ENCODE data around the gene UBE2M.
A peak's percentile ranks its signal among the peaks of the same experiment; 100 is the strongest.

Gene UBE2M

GRCh38 chr19:58553799-58554493, 4.5 kb downstream of the UBE2M start:
- H3K4me1 ChIP-seq (ENCODE audit: insufficient read depth, low read length, severe bottlenecking), result peaks cover 36% of the 10 kb centered on the region
- H3K4me3 ChIP-seq (ENCODE audit: low read depth, low read length, poor library complexity, severe bottlenecking), result peak overlapping the region; percentile 91
- H4K20me1 ChIP-seq (ENCODE audit: insufficient read depth, low read length), result no peaks in the 10 kb centered on the region
- H3K36me3 ChIP-seq (ENCODE audit: insufficient read depth, low read length), result peaks cover 67% of the 10 kb centered on the region
- no peak overlapping the region for H2AFZ ChIP-seq (ENCODE audit: low read length)
- no peaks in the 10 kb centered on the region for H3K9me2 ChIP-seq (ENCODE audit: low read depth, low read length)
- no peaks in the 10 kb centered on the region for H3K9me3 ChIP-seq (ENCODE audit: low read length)
- H3K27me3 ChIP-seq (ENCODE audit: insufficient read depth, low read length), result no peaks in the 10 kb centered on the region
- TF ChIP-seq EZH2 (IDR thresholded peaks at IDR 0.05; ENCODE audit: borderline replicate concordance, low read length) (no peak), CTCF (IDR thresholded peaks at IDR 0.05; ENCODE audit: low read length) (no peak)
- H3K9ac ChIP-seq (ENCODE audit: low read length), result peak overlapping the region; percentile 81
- peaks cover 19% of the 10 kb centered on the region for H3K79me2 ChIP-seq (ENCODE audit: insufficient read depth, low read length)
- H3K4me2 ChIP-seq (ENCODE audit: low read length), result peak overlapping the region; percentile 88
- peak overlapping the region; percentile 93 for H3K27ac ChIP-seq (ENCODE audit: low read depth, low read length, poor library complexity, severe bottlenecking)
- H3F3A ChIP-seq (ENCODE audit: insufficient read depth, low read length), result 0 out of 2 replicates have a peak, but pooled peaks cover 7% of the 10 kb centered on the region

GRCh38 chr19:58552655-58553054, 5.8 kb downstream of the UBE2M start:
- TF ChIP-seq CTCF (IDR thresholded peaks at IDR 0.05; ENCODE audit: low read length), result no peak
- TF ChIP-seq EZH2 (IDR thresholded peaks at IDR 0.05; ENCODE audit: borderline replicate concordance, low read length), result no peak
- Histone ChIP-seq H3K27ac (ENCODE audit: low read depth, low read length, poor library complexity, severe bottlenecking) (no peak overlapping the region), H3K36me3 (ENCODE audit: insufficient read depth, low read length) (peaks cover 80% of the 10 kb centered on the region)

GRCh38 chr19:58551577-58552471, 6.6 kb downstream of the UBE2M start:
- Histone ChIP-seq H3K9ac (ENCODE audit: low read length) (no peak overlapping the region), H3K4me2 (ENCODE audit: low read length) (no peak overlapping the region), H3K79me2 (ENCODE audit: insufficient read depth, low read length) (peaks cover 14% of the 10 kb centered on the region), H3K27me3 (ENCODE audit: insufficient read depth, low read length) (no peaks in the 10 kb centered on the region), H3K36me3 (ENCODE audit: insufficient read depth, low read length) (peaks cover 83% of the 10 kb centered on the region), H2AFZ (ENCODE audit: low read length) (no peak overlapping the region), H3K9me2 (ENCODE audit: low read depth, low read length) (no peaks in the 10 kb centered on the region), H3F3A (ENCODE audit: insufficient read depth, low read length) (0 out of 2 replicates have a peak, but pooled peaks cover 7% of the 10 kb centered on the region), H3K27ac (ENCODE audit: low read depth, low read length, poor library complexity, severe bottlenecking) (no peak overlapping the region), H3K4me1 (ENCODE audit: insufficient read depth, low read length, severe bottlenecking) (peaks cover 33% of the 10 kb centered on the region), H4K20me1 (ENCODE audit: insufficient read depth, low read length) (no peaks in the 10 kb centered on the region), H3K9me3 (ENCODE audit: low read length) (no peaks in the 10 kb centered on the region), H3K4me3 (ENCODE audit: low read depth, low read length, poor library complexity, severe bottlenecking) (no peak overlapping the region)
- TF ChIP-seq EZH2 (IDR thresholded peaks at IDR 0.05; ENCODE audit: borderline replicate concordance, low read length), result no peak
- TF ChIP-seq CTCF (IDR thresholded peaks at IDR 0.05; ENCODE audit: low read length), result no peak

More at GRCh38 chr19:58552655-58553054, 5.8 kb downstream of the UBE2M start:
- Histone ChIP-seq H3K9ac (ENCODE audit: low read length) (no peak overlapping the region), H4K20me1 (ENCODE audit: insufficient read depth, low read length) (no peaks in the 10 kb centered on the region), H3K4me3 (ENCODE audit: low read depth, low read length, poor library complexity, severe bottlenecking) (no peak overlapping the region), H3K9me3 (ENCODE audit: low read length) (no peaks in the 10 kb centered on the region), H3K27me3 (ENCODE audit: insufficient read depth, low read length) (no peaks in the 10 kb centered on the region), H3K4me2 (ENCODE audit: low read length) (no peak overlapping the region), H2AFZ (ENCODE audit: low read length) (no peak overlapping the region), H3K4me1 (ENCODE audit: insufficient read depth, low read length, severe bottlenecking) (peaks cover 36% of the 10 kb centered on the region), H3K9me2 (ENCODE audit: low read depth, low read length) (no peaks in the 10 kb centered on the region), H3K79me2 (ENCODE audit: insufficient read depth, low read length) (peaks cover 15% of the 10 kb centered on the region), H3F3A (ENCODE audit: insufficient read depth, low read length) (0 out of 2 replicates have a peak, but pooled peaks cover 7% of the 10 kb centered on the region)

Measured in OCI-LY1 (cell line).